Endothelial cell of umbilical vein (primary cell): ENCODE results near the gene HOPX. TPM values are rescaled to one million over a fixed set of nuclear protein-coding genes. Genes with fewer than 3 reads are reported as not detected.

Experiments
- BruUV-seq: library from RNA; stranded (reverse); fragments of 400-500 nt; replicated peaks from 2 replicates; lab custom pipeline; 2021; lab: Mats Ljungman, UMichigan
- CTCF ChIA-PET: fragments of 300-600, 350-600 bp; sonication (Branson Sonifier 250); formaldehyde crosslinking; loops from one replicate; lab custom pipeline; 2021; ENCODE audit warnings: antibody characterized with exemption, inconsistent platforms; lab: Charles Lee
- POLR2A ChIA-PET: fragments of 300-600, 350-600 bp; sonication (Branson Sonifier 250); formaldehyde crosslinking; loops from one replicate; lab custom pipeline; 2021; ENCODE audit warnings: antibody characterized with exemption, inconsistent platforms; lab: Charles Lee
- DNase-seq: peaks from one replicate; pipeline ENCODE4 v3.0.0-alpha.2; 2011; ENCODE audit warnings: low read depth, low spot score
- FAIRE-seq: peaks from 2 replicates; lab custom pipeline; 2011; peaks lifted over from hg19 to GRCh38; lab: Jason Lieb, UNC
- H2AFZ ChIP-seq: 2 replicates; pipeline ENCODE4 v1.6.0; 2012; ENCODE audit warnings: low read depth, low read length, control low read depth, inconsistent platforms
- H3K27ac ChIP-seq: 2 replicates; pipeline ENCODE4 v1.5.1; 2011; ENCODE audit warnings: low read depth, mild to moderate bottlenecking, control low read depth, low read length, moderate library complexity; ENCODE audit not compliant: insufficient read depth
- H3K27me3 ChIP-seq, 2 experiments: 2 replicates each; pipeline versions ENCODE4 v1.6.0 to v1.6.1; 2011; ENCODE audit warnings: low read length in 2 of 2, mixed read lengths in 1 of 2; ENCODE audit not compliant: control insufficient read depth in 2 of 2, insufficient read depth in 2 of 2
- H3K36me3 ChIP-seq, 2 experiments: 2 replicates in 1 of 2; 3 replicates in 1 of 2; pipeline ENCODE4 v1.5.1; 2011; ENCODE audit warnings: low read length in 2 of 2, mild to moderate bottlenecking in 1 of 2, moderate library complexity in 1 of 2; ENCODE audit not compliant: control insufficient read depth in 2 of 2, insufficient read depth in 2 of 2; ENCODE audit errors: extremely low read depth in 1 of 2
- H3K4me1 ChIP-seq: 3 replicates; pipeline ENCODE4 v1.5.1; 2011; ENCODE audit warnings: mild to moderate bottlenecking, low read length; ENCODE audit not compliant: control insufficient read depth, insufficient read depth; ENCODE audit errors: extremely low read depth
- H3K4me2 ChIP-seq: 2 replicates; pipeline ENCODE4 v1.6.1; 2011; ENCODE audit warnings: low read length, control low read depth, mixed read lengths; ENCODE audit not compliant: insufficient read depth
- H3K4me3 ChIP-seq, 3 experiments: fragments of 200-600 bp in 1 of 3; sonication (generic), shearing (Covaris generic) in 1 of 3; replicated peaks in 1 of 3; 2 replicates each; pipeline ENCODE4 v1.5.1; 2011 to 2016; ENCODE audit warnings: control low read depth in 3 of 3, low read length in 3 of 3, mild to moderate bottlenecking in 2 of 3, inconsistent platforms in 1 of 3, low read depth in 1 of 3, moderate library complexity in 1 of 3; ENCODE audit not compliant: insufficient read depth in 1 of 3
- H3K79me2 ChIP-seq: 2 replicates; pipeline ENCODE4 v1.6.0; 2012; ENCODE audit warnings: low read length, inconsistent platforms; ENCODE audit not compliant: control insufficient read depth, insufficient read depth
- H3K9ac ChIP-seq: replicated peaks from 2 replicates; pipeline ENCODE3; 2011; ENCODE audit warnings: low read length, control low read depth; ENCODE audit not compliant: insufficient read depth; ENCODE audit errors: extremely low read depth
- H3K9me1 ChIP-seq: replicated peaks from 3 replicates; pipeline ENCODE4 v1.6.0; 2011; ENCODE audit warnings: mild to moderate bottlenecking, low read length; ENCODE audit not compliant: control insufficient read depth, insufficient read depth; ENCODE audit errors: extremely low read depth
- H3K9me3 ChIP-seq: replicated peaks from 2 replicates; pipeline ENCODE4 v1.5.1; 2012; ENCODE audit warnings: low read length, inconsistent platforms; ENCODE audit not compliant: control insufficient read depth, insufficient read depth
- H4K20me1 ChIP-seq: replicated peaks from 2 replicates; pipeline ENCODE3; 2011; ENCODE audit warnings: mild to moderate bottlenecking, low read length; ENCODE audit not compliant: control insufficient read depth, insufficient read depth; ENCODE audit errors: extremely low read depth
- CTCF ChIP-seq, 2 donors: IDR thresholded peaks; 1 replicate in 1 of 2; 2 replicates in 1 of 2; pipeline ENCODE4 v1.5.1; 2011; ENCODE audit warnings: low read length in 2 of 2, mild to moderate bottlenecking in 2 of 2, moderate library complexity in 2 of 2, control low read depth in 1 of 2, inconsistent platforms in 1 of 2, low read depth in 1 of 2; ENCODE audit not compliant: insufficient read depth in 1 of 2; ENCODE audit errors: extremely low read depth in 1 of 2
- EZH2 ChIP-seq: IDR thresholded peaks from 2 replicates; pipeline ENCODE4 v1.6.1; 2012; ENCODE audit warnings: borderline replicate concordance, low read depth, mild to moderate bottlenecking, moderate library complexity, low read length, inconsistent platforms; ENCODE audit not compliant: severe bottlenecking
- FOS ChIP-seq: IDR thresholded peaks from 2 replicates; pipeline ENCODE4 v1.6.1; 2011; ENCODE audit warnings: mild to moderate bottlenecking, low read length, moderate library complexity, borderline replicate concordance; ENCODE audit not compliant: insufficient read depth
- GATA2 ChIP-seq: IDR thresholded peaks from 2 replicates; pipeline ENCODE4 v1.7.0; 2011; ENCODE audit warnings: low read depth, mild to moderate bottlenecking, moderate library complexity, mixed read lengths, low read length; ENCODE audit not compliant: insufficient read length, insufficient read depth
- JUN ChIP-seq: IDR thresholded peaks from 2 replicates; pipeline ENCODE4 v1.6.1; 2011; ENCODE audit warnings: borderline replicate concordance, low read depth; ENCODE audit not compliant: insufficient read length, insufficient read depth
- MAX ChIP-seq: IDR thresholded peaks from 2 replicates; pipeline ENCODE4 v1.6.1; 2011; ENCODE audit not compliant: insufficient read depth, insufficient read length
- MYC ChIP-seq: IDR thresholded peaks from one replicate; pipeline ENCODE4 v1.6.1; 2011; ENCODE audit warnings: mild to moderate bottlenecking, low read depth, low read length
- POLR2A ChIP-seq: IDR thresholded peaks from 2 replicates; pipeline ENCODE4 v1.6.1; 2012; ENCODE audit warnings: low read depth, mild to moderate bottlenecking, control low read depth, low read length
- POLR2AphosphoS5 ChIP-seq: IDR thresholded peaks from 2 replicates; pipeline ENCODE4 v1.6.1; 2012; ENCODE audit warnings: low read depth, mild to moderate bottlenecking, control low read depth, low read length, moderate library complexity; ENCODE audit not compliant: insufficient read depth
- dilution Hi-C: fragments of 300-500 bp; cut with MboI; formaldehyde crosslinking; loops from one replicate; pipeline ENCODE4 v1.15.0; 2019; ENCODE audit warnings: low sequenced_read_pairs; ENCODE audit not compliant: extremely low pct_ligation_motif_present
- intact Hi-C: fragments of 100-400 bp; cut with micrococcal nuclease; formaldehyde crosslinking; loops from one replicate; pipeline ENCODE4 v1.10.0; 2022
- polyA plus RNA-seq, 4 experiments: library from polyadenylated mRNA; depleted of rRNA in 3 of 4; stranded (reverse) in 3 of 4; unstranded in 1 of 4; fragments of >200 nt; gene quantifications; 2 replicates each; pipeline versions ENCODE4 v1.2.1 to v1.2.3, GENCODE V29; 2011 to 2012; ENCODE audit warnings: missing spikeins in 1 of 4
- total RNA-seq: library from RNA; stranded (reverse); gene quantifications from 2 replicates; pipeline ENCODE4 v1.2.3, GENCODE V29; 2021

The HOPX gene
- total and polyA plus RNA-seq, 2 donors (not counting 3 experiments of a cell fraction or from before 2014, with no cell fraction given) = 3.8 to 5.8 TPM

GRCh38 chr4:56658528-56658927 lies 22.6 kb downstream of the HOPX start:
- TF ChIP-seq CTCF (IDR thresholded peaks at IDR 0.05; ENCODE audit: extremely low read depth in 1 of 2, insufficient read depth in 1 of 2, low read depth in 1 of 2, low read length in 2 of 2) (no peak), EZH2 (no peak), MYC (no peak), JUN (no peak), FOS (no peak), POLR2AphosphoS5 (no peak), POLR2A (no peak), MAX (no peak), GATA2 (no peak)
- Histone ChIP-seq H3K4me1 (peaks cover 15% of the 10 kb centered on the region), H2AFZ (no peak overlapping the region), H3K79me2 (no peaks in the 10 kb centered on the region), H3K9ac (no peak overlapping the region), H3K36me3 (no peaks in the 10 kb centered on the region), H3K4me2 (no peak overlapping the region), H3K9me3 (no peaks in the 10 kb centered on the region), H3K27ac (no peak overlapping the region), H3K27me3 (peaks cover 0 to 9% of the 10 kb centered on the region in 2 experiments), H3K4me3 (no peak overlapping the region), H3K9me1 (no peaks in the 10 kb centered on the region), H4K20me1 (no peaks in the 10 kb centered on the region)
- dilution Hi-C loops (no loop called here), intact Hi-C loops (no loop called here)
- no TSS peak for BruUV-seq
- DNase-seq (no peak), FAIRE-seq (no peak)
- ChIA-PET POLR2A (no interaction called here), CTCF (interaction anchor here (0.9 to 3.9 kb wide), 5 partner anchors 10 to 141 kb away, joined by 3 to 12 read pairs (median 5); no protein-coding TSS in a partner anchor)
